MCF 10A (cell line): ENCODE data around the gene PDCD5. TPM values are rescaled to one million over a fixed set of nuclear protein-coding genes. Genes with fewer than 3 reads are reported as not detected.

Experiments
- Bru-seq: library from RNA; stranded (reverse); fragments of 400-500 nt; gene quantifications from one replicate; lab custom pipeline; 2021; lab: Mats Ljungman, UMichigan
- BruChase-seq, 2 experiments: library from RNA; stranded (reverse); fragments of 400-500 nt; gene quantifications; one replicate each; lab custom pipeline; 2021; lab: Mats Ljungman, UMichigan
- BruUV-seq: library from RNA; stranded (reverse); fragments of 400-500 nt; replicated peaks from 2 replicates; lab custom pipeline; 2021; lab: Mats Ljungman, UMichigan
- CTCF ChIA-PET: fragments of 300-600 bp; sonication (Branson Sonifier 250); formaldehyde crosslinking; extraction: SDS; loops from one replicate; lab custom pipeline; 2021; ENCODE audit warnings: antibody characterized with exemption, inconsistent platforms; lab: Yijun Ruan, JAX
- POLR2A ChIA-PET: fragments of 300-600, 350-650 bp; sonication (Branson Sonifier 250); formaldehyde crosslinking; extraction: SDS; loops from one replicate; lab custom pipeline; 2020; ENCODE audit warnings: antibody characterized with exemption, inconsistent platforms; lab: Yijun Ruan, JAX
- DNase-seq: peaks from one replicate; pipeline ENCODE4 v3.0.0-alpha.2; 2018; ENCODE audit not compliant: unreplicated experiment
- H3K27ac Mint-ChIP-seq: one replicate; pipeline ENCODE4 v1.8.0; 2022; ENCODE audit warnings: mild to moderate bottlenecking, low read depth, mixed read lengths; ENCODE audit not compliant: unreplicated experiment
- H3K27me3 Mint-ChIP-seq: one replicate; pipeline ENCODE4 v1.8.0; 2022; ENCODE audit warnings: mixed read lengths; ENCODE audit not compliant: insufficient read depth, unreplicated experiment
- H3K36me3 Mint-ChIP-seq: one replicate; pipeline ENCODE4 v1.8.0; 2022; ENCODE audit warnings: mild to moderate bottlenecking, moderate library complexity, mixed read lengths; ENCODE audit not compliant: insufficient read depth, unreplicated experiment
- H3K4me1 Mint-ChIP-seq: one replicate; pipeline ENCODE4 v1.8.0; 2022; ENCODE audit warnings: mixed read lengths; ENCODE audit not compliant: insufficient read depth, unreplicated experiment
- H3K4me3 Mint-ChIP-seq: one replicate; pipeline ENCODE4 v1.8.0; 2022; ENCODE audit warnings: mild to moderate bottlenecking, moderate library complexity, mixed read lengths; ENCODE audit not compliant: unreplicated experiment
- H3K9me3 Mint-ChIP-seq: one replicate; pipeline ENCODE4 v1.8.0; 2022; ENCODE audit warnings: mixed read lengths; ENCODE audit not compliant: unreplicated experiment
- CTCF ChIP-seq: fragments of 200-600 bp; IDR thresholded peaks from one replicate; pipeline ENCODE4 v1.8.0; 2022; ENCODE audit warnings: antibody characterized with exemption, mild to moderate bottlenecking; ENCODE audit not compliant: unreplicated experiment
- intact Hi-C: fragments of 100-400 bp; cut with micrococcal nuclease; formaldehyde crosslinking; loops from 2 replicates; pipeline ENCODE4 v1.14.1; 2022
- long read RNA-seq: library from polyadenylated mRNA; stranded (forward); transcript quantifications from one replicate; pipeline ENCODE4 v2.0.0, GENCODE V29; 2022
- total RNA-seq: library from RNA; stranded (reverse); gene quantifications from 2 replicates; pipeline ENCODE4 v1.2.3, GENCODE V29; 2022

The PDCD5 gene
- total RNA-seq (261 and 290 TPM in 2 replicates), Bru-seq, nascent RNA (percentile 96 among the genes with signal in this experiment), BruChase-seq, experiment 1, labeled RNA remaining after a 6-hour chase (percentile 88 among the genes with signal in this experiment), BruChase-seq, experiment 2, labeled RNA remaining after a 2-hour chase (percentile 93 among the genes with signal in this experiment)
- long read RNA-seq, transcript PDCD5-207 (6 exons, 699 nt), result major isoform, 370 of 532 reads
- long read RNA-seq, transcript PDCD5-204 (6 exons, 601 nt), result minor isoform, 30 of 532 reads
- long read RNA-seq, transcript PDCD5-205 (4 exons, 480 nt), result minor isoform, 107 of 532 reads
- long read RNA-seq, partial matches to known transcripts, result 6 of 532 reads
- long read RNA-seq, other reads (novel, unspliced or antisense), result 19 of 532 reads

- DNase-seq, result peak; percentile 95
- peak within 1 kb of the TSS; percentile 83 for H3K27ac Mint-ChIP-seq
- H3K36me3 Mint-ChIP-seq, result peaks cover 24% of the 10 kb centered on the region
- H3K4me3 Mint-ChIP-seq, result peak within 1 kb of the TSS; percentile 90
- intact Hi-C loops, result no loop called here
- H3K27me3 Mint-ChIP-seq, result no peaks in the 10 kb centered on the region
- H3K4me1 Mint-ChIP-seq, result peaks cover 7% of the 10 kb centered on the region
- no TSS peak for BruUV-seq
- no peaks in the 10 kb centered on the region for H3K9me3 Mint-ChIP-seq
- ChIA-PET POLR2A (interaction anchor here (0.7 to 3.2 kb wide), 13 partner anchors 11 to 793 kb away, joined by 3 to 28 read pairs (median 4); partner anchors contain the start of genes CEP89, DPY19L3, FAAP24 and ZNF507), CTCF (interaction anchor here (0.8 to 4.2 kb wide), 2 partner anchors 10 to 19 kb away, joined by 3 to 21 read pairs; no protein-coding TSS in a partner anchor)
- TF ChIP-seq CTCF, result no peak
Observed at GRCh38 chr19:32580901-32581704, at the start of gene PDCD5. PDCD5 (plus strand) TSS chr19:32581190; CDS start chr19:32581262, 72 bp downstream.

GRCh38 chr19:32532233-32532632 is 48.8 kb upstream of the PDCD5 start:
- no peaks in the 10 kb centered on the region for H3K4me1 Mint-ChIP-seq
- no peak overlapping the region for H3K27ac Mint-ChIP-seq
- BruUV-seq, result no TSS peak
- intact Hi-C loops, result no loop called here
- CTCF ChIA-PET, result interaction anchor here (0.6 kb wide), 2 partner anchors 8 to 14 kb away, joined by 3 read pairs; no protein-coding TSS in a partner anchor
- H3K36me3 Mint-ChIP-seq, result no peaks in the 10 kb centered on the region
- TF ChIP-seq CTCF, result no peak
- POLR2A ChIA-PET, result no interaction called here
- no peak overlapping the region for H3K4me3 Mint-ChIP-seq
- DNase-seq, result no peak
- no peaks in the 10 kb centered on the region for H3K9me3 Mint-ChIP-seq
- H3K27me3 Mint-ChIP-seq, result no peaks in the 10 kb centered on the region

- intact Hi-C loops, result no loop called here
- no peak for TF ChIP-seq CTCF
- ChIA-PET POLR2A (no interaction called here), CTCF (interaction anchor here (0.7 to 0.8 kb wide), 3 partner anchors 32 to 1870 kb away, joined by 3 to 4 read pairs (median 3); no protein-coding TSS in a partner anchor)
- DNase-seq, result no peak
- Mint-ChIP-seq H3K36me3 (no peaks in the 10 kb centered on the region), H3K27ac (no peak overlapping the region), H3K9me3 (no peaks in the 10 kb centered on the region), H3K4me3 (no peak overlapping the region), H3K4me1 (no peaks in the 10 kb centered on the region), H3K27me3 (no peaks in the 10 kb centered on the region)
- BruUV-seq, result no TSS peak
Observed at GRCh38 chr19:32537580-32537979, 43.4 kb upstream of the PDCD5 start.
